Stomach smooth muscle (tissue), 2 donors: ENCODE data around the gene STKLD1.

Source experiments
- H3K27ac ChIP-seq: one replicate; pipeline ENCODE4 v1.7.0; 2013; ENCODE audit warnings: mild to moderate bottlenecking, low read length, inconsistent platforms
- H3K27me3 ChIP-seq, 2 donors: one replicate each; pipeline ENCODE4 v1.7.0; 2013; ENCODE audit warnings: low read length in 2 of 2; ENCODE audit not compliant: insufficient read depth in 2 of 2, control insufficient read depth in 1 of 2
- H3K36me3 ChIP-seq, 2 donors: one replicate each; pipeline ENCODE4 v1.7.0; 2013; ENCODE audit warnings: low read length in 2 of 2; ENCODE audit not compliant: control insufficient read depth in 2 of 2, insufficient read depth in 2 of 2
- H3K4me1 ChIP-seq: one replicate; pipeline ENCODE4 v1.7.0; 2013; ENCODE audit warnings: low read length; ENCODE audit not compliant: control insufficient read depth, insufficient read depth
- H3K4me3 ChIP-seq, 2 donors: one replicate each; pipeline ENCODE4 v1.7.0; 2013; ENCODE audit warnings: low read length in 2 of 2
- H3K9ac ChIP-seq, 2 donors: one replicate each; pipeline ENCODE4 v1.7.0; 2013; ENCODE audit warnings: low read length in 2 of 2, mild to moderate bottlenecking in 1 of 2
- H3K9me3 ChIP-seq, 2 donors: one replicate each; pipeline ENCODE4 v1.7.0; 2013; ENCODE audit warnings: low read length in 2 of 2; ENCODE audit not compliant: control insufficient read depth in 2 of 2
- donor health status: healthy.
- donor health status: Pancreatic carcinoma.

The STKLD1 gene

GRCh38 chr9:133366435-133366834, 9.7 kb upstream of the STKLD1 start:
- H3K27ac ChIP-seq, result no peak overlapping the region
- peaks cover 32% of the 10 kb centered on the region for H3K4me1 ChIP-seq
- no peak overlapping the region for H3K9ac ChIP-seq
- H3K36me3 ChIP-seq, result peaks cover 52 to 61% of the 10 kb centered on the region in 2 donors
- no peaks in the 10 kb centered on the region for H3K9me3 ChIP-seq
- no peak overlapping the region for H3K4me3 ChIP-seq
- H3K27me3 ChIP-seq, result no peaks in the 10 kb centered on the region

GRCh38 chr9:133367221-133367620, 8.9 kb upstream of the STKLD1 start:
- Histone ChIP-seq H3K9ac (no peak overlapping the region), H3K27ac (no peak overlapping the region), H3K4me1 (peaks cover 40% of the 10 kb centered on the region), H3K9me3 (no peaks in the 10 kb centered on the region), H3K4me3 (no peak overlapping the region), H3K27me3 (no peaks in the 10 kb centered on the region), H3K36me3 (peaks cover 45 to 54% of the 10 kb centered on the region in 2 donors)

GRCh38 chr9:133367778-133368177, 8.4 kb upstream of the STKLD1 start:
- H3K27ac ChIP-seq, result no peak overlapping the region
- H3K4me1 ChIP-seq, result peaks cover 45% of the 10 kb centered on the region
- H3K36me3 ChIP-seq, result peaks cover 48 to 52% of the 10 kb centered on the region in 2 donors
- no peak overlapping the region for H3K9ac ChIP-seq
- H3K4me3 ChIP-seq, result peak overlapping the region in 1 of 2 donors; percentile 22
- H3K27me3 ChIP-seq, result no peaks in the 10 kb centered on the region
- H3K9me3 ChIP-seq, result no peaks in the 10 kb centered on the region

- Histone ChIP-seq H3K27ac (no peak overlapping the region), H3K4me3 (peak overlapping the region in 1 of 2 donors; percentile 22), H3K36me3 (peaks cover 42 to 50% of the 10 kb centered on the region in 2 donors), H3K9ac (no peak overlapping the region), H3K9me3 (no peaks in the 10 kb centered on the region), H3K27me3 (no peaks in the 10 kb centered on the region), H3K4me1 (peaks cover 50% of the 10 kb centered on the region)
Observed at GRCh38 chr9:133368249-133368881, 7.8 kb upstream of the STKLD1 start.

GRCh38 chr9:133369422-133369821, 6.7 kb upstream of the STKLD1 start:
- no peaks in the 10 kb centered on the region for H3K9me3 ChIP-seq
- H3K27me3 ChIP-seq, result no peaks in the 10 kb centered on the region
- H3K27ac ChIP-seq, result no peak overlapping the region
- no peak overlapping the region for H3K4me3 ChIP-seq
- H3K36me3 ChIP-seq, result peaks cover 35 to 42% of the 10 kb centered on the region in 2 donors
- peak overlapping the region in 1 of 2 donors; percentile 21 for H3K9ac ChIP-seq
- peaks cover 56% of the 10 kb centered on the region for H3K4me1 ChIP-seq

GRCh38 chr9:133369933-133370332, 6.2 kb upstream of the STKLD1 start:
- H3K9me3 ChIP-seq, result no peaks in the 10 kb centered on the region
- no peak overlapping the region for H3K4me3 ChIP-seq
- no peak overlapping the region for H3K27ac ChIP-seq
- H3K36me3 ChIP-seq, result peaks cover 32 to 39% of the 10 kb centered on the region in 2 donors
- peaks cover 58% of the 10 kb centered on the region for H3K4me1 ChIP-seq
- H3K27me3 ChIP-seq, result no peaks in the 10 kb centered on the region
- no peak overlapping the region for H3K9ac ChIP-seq

- no peak overlapping the region for H3K27ac ChIP-seq
- H3K9me3 ChIP-seq, result no peaks in the 10 kb centered on the region
- no peaks in the 10 kb centered on the region for H3K27me3 ChIP-seq
- H3K36me3 ChIP-seq, result peaks cover 24 to 33% of the 10 kb centered on the region in 2 donors
- peak overlapping the region in 1 of 2 donors; percentile 36 for H3K9ac ChIP-seq
- H3K4me3 ChIP-seq, result no peak overlapping the region
- H3K4me1 ChIP-seq, result peaks cover 60% of the 10 kb centered on the region
Observed at GRCh38 chr9:133370685-133371084, 5.5 kb upstream of the STKLD1 start.

- H3K27ac ChIP-seq, result no peak overlapping the region
- peak overlapping the region in 1 of 2 donors; percentile 36 for H3K9ac ChIP-seq
- H3K27me3 ChIP-seq, result no peaks in the 10 kb centered on the region
- no peak overlapping the region for H3K4me3 ChIP-seq
- peaks cover 18 to 27% of the 10 kb centered on the region in 2 donors for H3K36me3 ChIP-seq
- no peaks in the 10 kb centered on the region for H3K9me3 ChIP-seq
- peaks cover 60% of the 10 kb centered on the region for H3K4me1 ChIP-seq
Observed at GRCh38 chr9:133371261-133371711, 4.9 kb upstream of the STKLD1 start.

- Histone ChIP-seq H3K36me3 (peaks cover 12 to 18% of the 10 kb centered on the region in 2 donors), H3K27me3 (no peaks in the 10 kb centered on the region), H3K27ac (no peak overlapping the region), H3K4me1 (peaks cover 66% of the 10 kb centered on the region), H3K4me3 (no peak overlapping the region), H3K9ac (peak overlapping the region; percentile 23 to 36), H3K9me3 (no peaks in the 10 kb centered on the region)
Observed at GRCh38 chr9:133372144-133372543, 4.0 kb upstream of the STKLD1 start.

GRCh38 chr9:133374612-133375115, 1.5 kb upstream of the STKLD1 start:
- no peaks in the 10 kb centered on the region for H3K27me3 ChIP-seq
- H3K4me3 ChIP-seq, result peak overlapping the region; percentile 82 to 84
- peaks cover 49% of the 10 kb centered on the region for H3K4me1 ChIP-seq
- H3K36me3 ChIP-seq, result peaks cover 11 to 14% of the 10 kb centered on the region in 2 donors
- peak overlapping the region; percentile 86 to 89 for H3K9ac ChIP-seq
- peak overlapping the region; percentile 62 for H3K27ac ChIP-seq
- H3K9me3 ChIP-seq, result peaks cover 0 to 4% of the 10 kb centered on the region in 2 donors

- Histone ChIP-seq H3K27ac (peak overlapping the region; percentile 62), H3K36me3 (peaks cover 8 to 10% of the 10 kb centered on the region in 2 donors), H3K27me3 (no peaks in the 10 kb centered on the region), H3K4me3 (peak overlapping the region; percentile 82 to 84), H3K4me1 (peaks cover 44% of the 10 kb centered on the region), H3K9ac (peak overlapping the region; percentile 86 to 89), H3K9me3 (peaks cover 0 to 4% of the 10 kb centered on the region in 2 donors)
Observed at GRCh38 chr9:133375116-133375723, 946 bp upstream of the STKLD1 start.
